HepG2 (cell line): ENCODE results near the gene TPX2. TPM values are rescaled to one million over a fixed set of nuclear protein-coding genes. Genes with fewer than 3 reads are reported as not detected.

Source experiments
- ARHGAP35 ChIP-seq: sonication (generic); formaldehyde crosslinking; IDR thresholded peaks from 2 replicates; pipeline ENCODE4 v1.9.0; 2022; ENCODE audit warnings: mild to moderate bottlenecking, inconsistent platforms, moderate library complexity, missing genetic modification reagents, borderline replicate concordance
- CREM ChIP-seq, 2 experiments: sonication (generic) in 1 of 2; formaldehyde crosslinking in 1 of 2; IDR thresholded peaks; 2 replicates each; pipeline versions ENCODE4 v1.4.0 to v1.6.1; 2016 to 2020; ENCODE audit warnings: antibody characterized with exemption in 1 of 2, mild to moderate bottlenecking in 1 of 2, missing genetic modification reagents in 1 of 2
- DNMT3B ChIP-seq: conservative IDR thresholded peaks from 2 replicates; pipeline ENCODE4 v1.6.1; 2016; ENCODE audit warnings: missing biosample characterization, control low read depth
- HHEX ChIP-seq: IDR thresholded peaks from 2 replicates; pipeline ENCODE4 v1.6.1; 2016; ENCODE audit warnings: control low read depth
- IRX3 ChIP-seq: sonication (generic); formaldehyde crosslinking; IDR thresholded peaks from 2 replicates; pipeline ENCODE4 v1.8.1; 2023; ENCODE audit warnings: mild to moderate bottlenecking, low read depth, missing genetic modification reagents, borderline replicate concordance
- MIER3 ChIP-seq: IDR thresholded peaks from 2 replicates; pipeline ENCODE4 v1.6.1; 2016; ENCODE audit warnings: missing compliant biosample characterization, borderline replicate concordance
- MLX ChIP-seq: IDR thresholded peaks from 2 replicates; pipeline ENCODE4 v1.6.1; 2016
- NCOA2 ChIP-seq: sonication (generic); formaldehyde crosslinking; IDR thresholded peaks from 2 replicates; pipeline ENCODE4 v1.8.0; 2022; ENCODE audit warnings: inconsistent platforms
- NFIB ChIP-seq: sonication (generic); formaldehyde crosslinking; IDR thresholded peaks from 2 replicates; pipeline ENCODE4 v1.9.0; 2021; ENCODE audit warnings: missing genetic modification reagents, mild to moderate bottlenecking, borderline replicate concordance
- NR2F6 ChIP-seq, 2 experiments: IDR thresholded peaks; 2 replicates each; pipeline ENCODE4 v1.6.1; 2016; ENCODE audit warnings: antibody characterized with exemption in 1 of 2, mild to moderate bottlenecking in 1 of 2
- ONECUT2 ChIP-seq: sonication (generic); formaldehyde crosslinking; IDR thresholded peaks from 2 replicates; pipeline ENCODE4 v1.4.0; 2020; ENCODE audit warnings: missing genetic modification reagents
- RARA ChIP-seq: IDR thresholded peaks from 2 replicates; pipeline ENCODE4 v1.6.1; 2016; ENCODE audit warnings: missing genetic modification reagents, missing compliant biosample characterization
- SSRP1 ChIP-seq: IDR thresholded peaks from 2 replicates; pipeline ENCODE4 v1.6.1; 2016; ENCODE audit warnings: control low read depth
- TBP ChIP-seq: sonication (generic); formaldehyde crosslinking; IDR thresholded peaks from 2 replicates; pipeline ENCODE4 v1.5.0; 2020; ENCODE audit warnings: missing genetic modification reagents
- TRIM24 ChIP-seq: sonication (generic); formaldehyde crosslinking; IDR thresholded peaks from 2 replicates; pipeline ENCODE4 v1.8.0; 2022; ENCODE audit warnings: mild to moderate bottlenecking, missing genetic modification reagents
- U2AF1 ChIP-seq: fragments of 200-400 bp; formaldehyde crosslinking; optimal IDR thresholded peaks from 2 replicates; pipeline ENCODE3; 2017; ENCODE audit warnings: mild to moderate bottlenecking, low read depth, low read length
- ZC3H4 ChIP-seq: sonication (generic); formaldehyde crosslinking; IDR thresholded peaks from 2 replicates; pipeline ENCODE4 v1.4.0; 2020; ENCODE audit warnings: missing genetic modification reagents, borderline replicate concordance
- ZHX1 ChIP-seq: sonication (generic); formaldehyde crosslinking; IDR thresholded peaks from 2 replicates; pipeline ENCODE4 v1.8.1; 2022; ENCODE audit warnings: low read depth, mild to moderate bottlenecking, missing genetic modification reagents
- ZNF530 ChIP-seq: sonication (generic); formaldehyde crosslinking; IDR thresholded peaks from 2 replicates; pipeline ENCODE4 v1.5.0; 2020; ENCODE audit warnings: low read depth, mild to moderate bottlenecking, missing genetic modification reagents
- ZNF660 ChIP-seq: sonication (generic); formaldehyde crosslinking; IDR thresholded peaks from 2 replicates; pipeline ENCODE4 v1.5.1; 2020; ENCODE audit warnings: mild to moderate bottlenecking, low read depth, missing genetic modification reagents, borderline replicate concordance
- ZSCAN31 ChIP-seq: sonication (generic); formaldehyde crosslinking; IDR thresholded peaks from 2 replicates; pipeline ENCODE4 v1.5.0; 2020; ENCODE audit warnings: low read depth, mild to moderate bottlenecking, missing genetic modification reagents
- polyA plus RNA-seq, 8 experiments: library from polyadenylated mRNA; depleted of rRNA in 3 of 8; stranded (reverse) in 7 of 8; unstranded in 1 of 8; fragments of >200 nt; fragmentation: Illumina TruSeq in 4 of 8; extraction: Trizol in 4 of 8; gene quantifications; 2 replicates each; pipeline versions ENCODE4 v1.2.1 to v1.2.3, GENCODE V29; 2011 to 2016; ENCODE audit warnings: low read depth in 4 of 8, missing spikeins in 1 of 8, mixed read lengths in 1 of 8; ENCODE audit not compliant: insufficient read depth in 1 of 8
- total RNA-seq, 5 experiments: library from RNA; depleted of rRNA; stranded (reverse); fragments of >200 nt; fragmentation: Illumina TruSeq; extraction: Trizol; gene quantifications; 2 replicates each; pipeline ENCODE4 v1.2.3, GENCODE V29; 2016; ENCODE audit warnings: low read depth in 1 of 5
- TF ChIP-seq, protein P1 (sequence below), 2 experiments: sonication (generic) in 1 of 2; formaldehyde crosslinking in 1 of 2; IDR thresholded peaks; 2 replicates each; pipeline versions ENCODE4 v1.4.0 to v1.6.1; 2016 to 2020; ENCODE audit warnings: borderline replicate concordance in 1 of 2, low read depth in 1 of 2, mild to moderate bottlenecking in 1 of 2, missing genetic modification reagents in 1 of 2

The TPX2 gene
- total and polyA plus RNA-seq, 2 of the 13 experiments (the other 11 are each of a cell fraction or from before 2014, with no cell fraction given), result 34.3 to 124 TPM

DNA sequence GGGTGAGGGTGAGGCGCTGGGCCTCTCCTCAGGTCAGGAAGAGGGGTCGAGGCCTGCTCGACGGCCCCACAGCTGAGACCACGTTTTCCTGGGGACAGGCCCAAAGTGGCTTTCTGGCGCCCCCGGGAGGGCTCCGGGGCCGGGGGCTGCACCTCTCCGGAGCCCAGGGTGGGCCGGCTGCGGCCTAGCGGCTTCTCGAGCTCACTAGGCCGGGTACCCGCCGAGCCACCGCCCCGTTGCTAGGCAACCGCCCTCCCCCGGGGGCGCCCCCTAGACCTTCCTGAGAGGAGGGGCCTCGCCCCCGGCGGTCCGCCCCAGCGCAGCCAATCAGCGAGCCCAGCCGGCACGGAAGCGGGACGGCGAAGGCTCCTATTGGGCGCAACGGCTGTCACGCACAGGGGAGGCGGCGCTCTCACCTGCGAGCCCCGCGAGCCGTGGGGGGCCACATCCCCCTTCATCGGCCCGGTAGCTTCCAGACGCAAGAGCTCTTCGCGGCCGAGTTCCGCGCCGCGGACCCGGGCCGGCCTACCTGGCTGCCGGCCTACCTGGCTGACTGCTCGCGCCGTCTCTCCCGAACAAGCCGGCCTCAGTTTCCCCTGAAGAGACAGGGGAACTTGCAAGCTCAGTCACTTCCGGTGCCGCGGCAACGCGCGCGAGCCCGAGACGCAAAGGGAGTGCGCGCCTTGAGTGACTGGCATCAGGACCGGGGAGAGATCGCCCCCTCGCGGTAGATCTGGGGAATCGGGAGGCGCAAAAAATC, 15.6 kb upstream of the TPX2 start (continued):
- TF ChIP-seq, protein P1, sequence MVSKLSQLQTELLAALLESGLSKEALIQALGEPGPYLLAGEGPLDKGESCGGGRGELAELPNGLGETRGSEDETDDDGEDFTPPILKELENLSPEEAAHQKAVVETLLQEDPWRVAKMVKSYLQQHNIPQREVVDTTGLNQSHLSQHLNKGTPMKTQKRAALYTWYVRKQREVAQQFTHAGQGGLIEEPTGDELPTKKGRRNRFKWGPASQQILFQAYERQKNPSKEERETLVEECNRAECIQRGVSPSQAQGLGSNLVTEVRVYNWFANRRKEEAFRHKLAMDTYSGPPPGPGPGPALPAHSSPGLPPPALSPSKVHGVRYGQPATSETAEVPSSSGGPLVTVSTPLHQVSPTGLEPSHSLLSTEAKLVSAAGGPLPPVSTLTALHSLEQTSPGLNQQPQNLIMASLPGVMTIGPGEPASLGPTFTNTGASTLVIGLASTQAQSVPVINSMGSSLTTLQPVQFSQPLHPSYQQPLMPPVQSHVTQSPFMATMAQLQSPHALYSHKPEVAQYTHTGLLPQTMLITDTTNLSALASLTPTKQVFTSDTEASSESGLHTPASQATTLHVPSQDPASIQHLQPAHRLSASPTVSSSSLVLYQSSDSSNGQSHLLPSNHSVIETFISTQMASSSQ (IDR thresholded peaks at IDR 0.05; ENCODE audit: low read depth), result no peak; the same call in 1 of the 2 replicates
- TF ChIP-seq, protein P1 (CRISPR knock-in tag; IDR thresholded peaks at IDR 0.05; ENCODE audit: borderline replicate concordance), result no peak; the same call in 1 of the 2 replicates
- peak; percentile 84 for TF ChIP-seq ZHX1
- no peak for TF ChIP-seq HHEX (CRISPR knock-in tag)
- TF ChIP-seq U2AF1, result no peak
- peak; percentile 95 for TF ChIP-seq IRX3 (CRISPR knock-in tag)
- TF ChIP-seq NR2F6 (IDR thresholded peaks at IDR 0.05), result peak; percentile 29; the same call in 1 of the 2 replicates
- TF ChIP-seq NR2F6 (CRISPR knock-in tag; IDR thresholded peaks at IDR 0.05), result peak; percentile 57
- TF ChIP-seq ARHGAP35 (CRISPR knock-in tag), result peak; percentile 20; the same call in 1 of the 2 replicates
- peak; percentile 53 for TF ChIP-seq CREM (IDR thresholded peaks at IDR 0.05)
- TF ChIP-seq CREM (CRISPR knock-in tag; IDR thresholded peaks at IDR 0.05), result no peak; the same call in 1 of the 2 replicates
- TF ChIP-seq ONECUT2, result no peak
- peak; percentile 10; the same call in 1 of the 2 replicates for TF ChIP-seq NCOA2
- peak; percentile 30; the same call in 1 of the 2 replicates for TF ChIP-seq RARA (CRISPR knock-in tag)
- no peak for TF ChIP-seq TRIM24 (CRISPR knock-in tag)
- TF ChIP-seq TBP (CRISPR knock-in tag), result 0 out of 2 replicates have a peak, but pooled peaks have one; percentile 66
- no peak for TF ChIP-seq SSRP1
- no peak for TF ChIP-seq ZNF660 (CRISPR knock-in tag)
- peak; percentile 52; the same call in 1 of the 2 replicates for TF ChIP-seq MIER3 (CRISPR knock-in tag)
- 0 out of 2 replicates have a peak, but pooled peaks have one; percentile 18 for TF ChIP-seq DNMT3B (CRISPR knock-in tag)
- peak; percentile 33 for TF ChIP-seq MLX (CRISPR knock-in tag)
- peak; percentile 79; the same call in 1 of the 2 replicates for TF ChIP-seq ZNF530 (CRISPR knock-in tag)
- TF ChIP-seq ZSCAN31, result peak; percentile 76
- TF ChIP-seq NFIB (CRISPR knock-in tag), result no peak
- no peak; the same call in 1 of the 2 replicates for TF ChIP-seq ZC3H4 (CRISPR knock-in tag)
